SK-N-SH (cell line): ENCODE results near the gene RGS6.

Source experiments
- EZH2phosphoT487 ChIP-seq: fragments of 200-600 bp; sonication (generic); IDR thresholded peaks from 2 replicates; pipeline ENCODE4 v1.6.1; 2017; ENCODE audit warnings: low read depth, mixed run types, mild to moderate bottlenecking, antibody characterized with exemption, moderate library complexity, borderline replicate concordance
- NRF1 ChIP-seq: IDR thresholded peaks from 2 replicates; pipeline ENCODE4 v1.6.1; 2012; ENCODE audit warnings: low read depth, mild to moderate bottlenecking, low read length
- RXRA ChIP-seq: IDR thresholded peaks from 2 replicates; pipeline ENCODE4 v1.4.0; 2012; ENCODE audit warnings: low read depth, mild to moderate bottlenecking, borderline replicate concordance
- TAF1 ChIP-seq: IDR thresholded peaks from 2 replicates; pipeline ENCODE4 v1.6.1; 2012; ENCODE audit warnings: low read depth, mild to moderate bottlenecking, low read length, moderate library complexity, borderline replicate concordance
- TF ChIP-seq, protein P1 (sequence below): fragments of 200-600 bp; sonication (generic); IDR thresholded peaks from 2 replicates; pipeline ENCODE4 v1.6.1; 2017; ENCODE audit warnings: antibody characterized with exemption, mild to moderate bottlenecking, moderate library complexity
- TF ChIP-seq, protein P2 (sequence below): fragments of 150-350 bp; IDR thresholded peaks from 2 replicates; pipeline ENCODE4 v1.6.1; 2017; ENCODE audit warnings: antibody characterized with exemption, low read length, low read depth, borderline replicate concordance

DNA sequence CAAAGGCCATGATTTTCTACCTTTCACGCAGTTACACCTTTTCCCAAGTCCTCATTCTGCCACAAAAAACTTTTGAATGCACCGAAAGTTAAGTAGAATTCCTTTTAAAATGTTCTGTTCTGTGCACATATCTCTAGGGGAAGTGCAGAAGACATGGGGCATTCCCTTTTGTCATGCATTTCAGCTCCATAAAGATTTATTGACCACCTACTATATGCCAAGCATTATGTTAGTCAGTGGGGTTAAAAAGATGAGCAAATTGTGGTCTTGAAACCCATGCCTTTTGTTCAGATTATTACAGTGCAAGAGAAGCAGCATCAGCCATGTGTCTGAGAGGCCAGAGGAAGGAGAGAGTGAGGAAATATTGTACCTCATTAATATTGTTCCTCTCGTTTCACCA lies 338.5 kb downstream of the RGS6 start:
- TF ChIP-seq, protein P1, sequence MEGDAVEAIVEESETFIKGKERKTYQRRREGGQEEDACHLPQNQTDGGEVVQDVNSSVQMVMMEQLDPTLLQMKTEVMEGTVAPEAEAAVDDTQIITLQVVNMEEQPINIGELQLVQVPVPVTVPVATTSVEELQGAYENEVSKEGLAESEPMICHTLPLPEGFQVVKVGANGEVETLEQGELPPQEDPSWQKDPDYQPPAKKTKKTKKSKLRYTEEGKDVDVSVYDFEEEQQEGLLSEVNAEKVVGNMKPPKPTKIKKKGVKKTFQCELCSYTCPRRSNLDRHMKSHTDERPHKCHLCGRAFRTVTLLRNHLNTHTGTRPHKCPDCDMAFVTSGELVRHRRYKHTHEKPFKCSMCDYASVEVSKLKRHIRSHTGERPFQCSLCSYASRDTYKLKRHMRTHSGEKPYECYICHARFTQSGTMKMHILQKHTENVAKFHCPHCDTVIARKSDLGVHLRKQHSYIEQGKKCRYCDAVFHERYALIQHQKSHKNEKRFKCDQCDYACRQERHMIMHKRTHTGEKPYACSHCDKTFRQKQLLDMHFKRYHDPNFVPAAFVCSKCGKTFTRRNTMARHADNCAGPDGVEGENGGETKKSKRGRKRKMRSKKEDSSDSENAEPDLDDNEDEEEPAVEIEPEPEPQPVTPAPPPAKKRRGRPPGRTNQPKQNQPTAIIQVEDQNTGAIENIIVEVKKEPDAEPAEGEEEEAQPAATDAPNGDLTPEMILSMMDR = no peak
- TF ChIP-seq RXRA (no peak), TAF1 (no peak), NRF1 (no peak), EZH2phosphoT487 (no peak)
- TF ChIP-seq, protein P2, sequence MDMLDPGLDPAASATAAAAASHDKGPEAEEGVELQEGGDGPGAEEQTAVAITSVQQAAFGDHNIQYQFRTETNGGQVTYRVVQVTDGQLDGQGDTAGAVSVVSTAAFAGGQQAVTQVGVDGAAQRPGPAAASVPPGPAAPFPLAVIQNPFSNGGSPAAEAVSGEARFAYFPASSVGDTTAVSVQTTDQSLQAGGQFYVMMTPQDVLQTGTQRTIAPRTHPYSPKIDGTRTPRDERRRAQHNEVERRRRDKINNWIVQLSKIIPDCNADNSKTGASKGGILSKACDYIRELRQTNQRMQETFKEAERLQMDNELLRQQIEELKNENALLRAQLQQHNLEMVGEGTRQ = no peak
